Small intestine (tissue), 7 donors: ENCODE data around the gene CHRNE. TPM values are rescaled to one million over a fixed set of nuclear protein-coding genes. Genes with fewer than 3 reads are reported as not detected.
A peak's percentile ranks its signal among the peaks of the same experiment; 100 is the strongest.

Experiments
- DNase-seq, 2 donors: peaks; one replicate each; pipeline versions ENCODE4 v3.0.0 to v3.0.0-alpha.2; 2013
- FAIRE-seq: peaks from 2 replicates; lab custom pipeline; 2012; peaks lifted over from hg19 to GRCh38; lab: Jason Lieb, UNC
- H3K27ac ChIP-seq, 3 donors: one replicate each; pipeline ENCODE4 v1.5.1; 2013; ENCODE audit warnings: low read length in 2 of 3, mild to moderate bottlenecking in 2 of 3, control low read depth in 1 of 3, inconsistent platforms in 1 of 3, low read depth in 1 of 3, moderate library complexity in 1 of 3
- H3K27me3 ChIP-seq, 3 donors: one replicate each; pipeline ENCODE4 v1.6.1; 2013; ENCODE audit warnings: low read length in 3 of 3, inconsistent platforms in 1 of 3; ENCODE audit not compliant: control insufficient read depth in 3 of 3, insufficient read depth in 3 of 3
- H3K36me3 ChIP-seq, 3 donors: one replicate each; pipeline ENCODE4 v1.6.1; 2013; ENCODE audit warnings: low read length in 3 of 3, inconsistent platforms in 1 of 3, low read depth in 1 of 3, mild to moderate bottlenecking in 1 of 3, moderate library complexity in 1 of 3; ENCODE audit not compliant: control insufficient read depth in 3 of 3, insufficient read depth in 2 of 3
- H3K4me1 ChIP-seq, 3 donors: one replicate each; pipeline ENCODE4 v1.6.1; 2013; ENCODE audit warnings: low read length in 2 of 3, inconsistent platforms in 1 of 3, low read depth in 1 of 3, mild to moderate bottlenecking in 1 of 3, moderate library complexity in 1 of 3; ENCODE audit not compliant: control insufficient read depth in 3 of 3, insufficient read depth in 2 of 3
- H3K4me3 ChIP-seq, 3 donors: one replicate each; pipeline ENCODE4 v1.5.1; 2013; ENCODE audit warnings: low read length in 3 of 3, control low read depth in 1 of 3, inconsistent platforms in 1 of 3, low read depth in 1 of 3, mild to moderate bottlenecking in 1 of 3, moderate library complexity in 1 of 3
- H3K9me3 ChIP-seq, 2 donors: one replicate each; pipeline ENCODE4 v1.6.1; 2013; ENCODE audit warnings: low read depth in 1 of 2, low read length in 1 of 2; ENCODE audit not compliant: control insufficient read depth in 2 of 2, insufficient read depth in 1 of 2
- WGBS, 3 donors: extraction: QIAGEN DNeasy Blood & Tissue Kit; methylation state at CpG; one replicate each; pipeline ENCODE4 v1.1.7; 2013; 5-methylcytosine and 5-hydroxymethylcytosine counted together
- polyA plus RNA-seq, 4 donors: library from polyadenylated mRNA; stranded (reverse) in 3 of 4; unstranded in 1 of 4; fragments of 200-250 nt in 3 of 4; fragments of 120-200 nt in 1 of 4; gene quantifications; one replicate each; pipeline versions ENCODE4 v1.2.1 to v1.2.3, GENCODE V29; 2013
- donor health status: healthy with polysubstance abuse.
- donor health status: control.
- donor health status: control.
- donor health status: Bipolar disorder and iron deficiency.
- donor health status: healthy.

The CHRNE gene
- polyA plus RNA-seq, 4 donors, result 0.27 to 0.66 (median 0.41) TPM

DNA sequence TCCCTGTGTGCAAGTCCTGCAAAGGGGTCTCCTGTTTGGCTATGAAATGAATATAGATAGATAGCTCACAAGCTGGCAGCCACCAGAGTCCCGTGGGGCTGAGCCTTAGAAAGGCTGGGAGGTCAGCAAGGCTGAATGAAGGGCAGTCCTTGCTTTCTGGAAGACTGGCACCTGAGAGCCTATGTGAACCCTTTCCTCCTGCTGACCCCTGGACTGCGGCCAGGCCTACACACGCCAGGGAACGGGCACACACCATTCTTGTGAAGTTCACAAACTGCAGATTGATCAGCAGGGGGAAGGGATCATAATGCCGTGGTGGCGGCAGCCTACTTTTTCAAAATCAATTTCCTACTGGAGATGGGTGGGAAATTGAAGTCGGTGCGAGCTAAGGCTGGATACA, 4.5 kb downstream of the CHRNE start:
- H3K27ac ChIP-seq, result no peak overlapping the region
- peaks cover 0 to 35% (median 0%) of the 10 kb centered on the region in 3 donors for H3K4me1 ChIP-seq
- H3K27me3 ChIP-seq, result peaks cover 0 to 38% (median 0%) of the 10 kb centered on the region in 3 donors
- DNase-seq (no peak), FAIRE-seq (no peak)
- H3K9me3 ChIP-seq, result no peaks in the 10 kb centered on the region
- peaks cover 10 to 53% (median 16%) of the 10 kb centered on the region in 3 donors for H3K36me3 ChIP-seq
- WGBS, 3 donors, result 62 to 83% (median 68%) methylated on average over 8 of the region's 8 CpGs
- H3K4me3 ChIP-seq, result no peak overlapping the region

DNA sequence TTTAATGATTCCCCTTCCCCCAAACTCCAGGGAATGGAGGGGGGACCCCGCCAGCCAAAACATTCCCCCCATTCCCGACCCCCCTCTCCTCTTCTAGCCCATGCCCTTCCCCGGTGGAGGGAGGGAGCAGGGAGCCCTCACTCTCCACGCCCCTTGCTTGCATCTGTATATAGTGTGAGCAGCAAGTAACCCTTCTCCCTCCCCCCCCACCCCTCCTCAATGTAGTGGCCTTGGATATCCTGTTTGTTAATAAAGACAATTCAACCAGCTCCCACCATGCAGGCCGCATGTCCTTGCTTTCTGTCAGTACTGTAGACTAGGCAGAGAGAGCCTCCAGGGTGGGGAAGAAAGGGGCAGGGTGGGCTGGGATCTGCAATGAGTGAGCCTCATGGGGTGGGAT, 5.1 kb downstream of the CHRNE start:
- WGBS, 3 donors, result 81 to 86% (median 82%) methylated on average over 5 of the region's 5 CpGs
- FAIRE-seq, result no peak
- Histone ChIP-seq H3K27me3 (peaks cover 0 to 38% (median 0%) of the 10 kb centered on the region in 3 donors), H3K9me3 (no peaks in the 10 kb centered on the region), H3K36me3 (peaks cover 15 to 59% (median 16%) of the 10 kb centered on the region in 3 donors), H3K4me3 (no peak overlapping the region), H3K27ac (no peak overlapping the region), H3K4me1 (peaks cover 0 to 32% (median 0%) of the 10 kb centered on the region in 3 donors)
- DNase-seq, result no peak

GRCh38 chr17:4897198-4897687, 5.7 kb downstream of the CHRNE start:
- peaks cover 0 to 34% (median 0%) of the 10 kb centered on the region in 3 donors for H3K4me1 ChIP-seq
- H3K27me3 ChIP-seq, result peaks cover 0 to 35% (median 0%) of the 10 kb centered on the region in 3 donors
- DNase-seq, result no peak
- no peaks in the 10 kb centered on the region for H3K9me3 ChIP-seq
- peaks cover 17 to 64% (median 19%) of the 10 kb centered on the region in 3 donors for H3K36me3 ChIP-seq
- no peak overlapping the region for H3K27ac ChIP-seq
- whole genome bisulfite sequencing, 3 donors, result 70 to 78% (median 73%) methylated on average over 10 of the region's 10 CpGs
- no peak overlapping the region for H3K4me3 ChIP-seq
- no peak for FAIRE-seq

GRCh38 chr17:4896332-4897197, 6.3 kb downstream of the CHRNE start:
- Histone ChIP-seq H3K27ac (no peak overlapping the region), H3K36me3 (peaks cover 20 to 71% (median 22%) of the 10 kb centered on the region in 3 donors), H3K4me1 (peaks cover 0 to 29% (median 0%) of the 10 kb centered on the region in 3 donors), H3K4me3 (no peak overlapping the region), H3K27me3 (peaks cover 0 to 29% (median 0%) of the 10 kb centered on the region in 3 donors), H3K9me3 (no peaks in the 10 kb centered on the region)
- no peak for FAIRE-seq
- 89 to 92% (median 92%) methylated on average over 24 to 27 of the region's 27 CpGs for WGBS, 3 donors
- DNase-seq, result no peak

DNA sequence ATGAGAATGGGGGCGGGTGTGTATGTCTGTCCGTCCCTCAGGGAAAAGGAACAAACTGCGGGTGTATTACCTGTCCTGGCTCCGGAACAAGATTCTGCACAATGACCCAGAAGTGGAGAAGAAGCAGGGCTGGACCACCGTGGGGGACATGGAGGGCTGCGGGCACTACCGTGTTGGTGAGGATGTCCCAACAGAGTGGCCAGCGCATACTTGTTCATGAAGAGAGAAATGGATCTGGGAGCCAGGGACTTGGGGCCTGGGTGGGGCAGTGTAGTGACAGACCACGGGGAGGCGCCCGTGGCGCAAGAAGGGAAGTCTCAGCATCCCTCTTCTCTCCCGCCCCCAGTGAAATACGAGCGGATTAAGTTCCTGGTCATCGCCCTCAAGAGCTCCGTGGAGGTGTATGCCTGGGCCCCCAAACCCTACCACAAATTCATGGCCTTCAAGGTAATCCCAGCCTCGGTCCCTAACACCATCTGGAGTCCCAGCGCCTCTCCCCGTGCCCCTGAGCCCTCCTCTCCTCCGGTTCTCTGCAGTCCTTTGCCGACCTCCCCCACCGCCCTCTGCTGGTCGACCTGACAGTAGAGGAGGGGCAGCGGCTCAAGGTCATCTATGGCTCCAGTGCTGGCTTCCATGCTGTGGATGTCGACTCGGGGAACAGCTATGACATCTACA, 7.1 kb downstream of the CHRNE start:
- DNase-seq (no peak), FAIRE-seq (no peak)
- peaks cover 0 to 21% (median 0%) of the 10 kb centered on the region in 3 donors for H3K27me3 ChIP-seq
- WGBS, 3 donors, result 77 to 82% (median 78%) methylated on average over 26 to 27 of the region's 27 CpGs
- peaks cover 22 to 79% (median 26%) of the 10 kb centered on the region in 3 donors for H3K36me3 ChIP-seq
- H3K4me1 ChIP-seq, result peaks cover 0 to 24% (median 0%) of the 10 kb centered on the region in 3 donors
- no peak overlapping the region for H3K4me3 ChIP-seq
- H3K9me3 ChIP-seq, result no peaks in the 10 kb centered on the region
- H3K27ac ChIP-seq, result no peak overlapping the region

- Histone ChIP-seq H3K4me3 (no peak overlapping the region), H3K36me3 (peaks cover 25 to 86% (median 31%) of the 10 kb centered on the region in 3 donors)
- 92 to 98% (median 94%) methylated on average over 11 to 13 of the region's 13 CpGs for WGBS, 3 donors
These were observed 7.8 kb downstream of the CHRNE start for GRCh38 chr17:4895121-4895520.

GRCh38 chr17:4893721-4894560, 9.0 kb downstream of the CHRNE start:
- no peak for FAIRE-seq
- WGBS, 3 donors, result 89 to 91% (median 90%) methylated on average over 29 to 31 of the region's 31 CpGs
- H3K36me3 ChIP-seq, result peaks cover 25 to 97% (median 38%) of the 10 kb centered on the region in 3 donors

More at GRCh38 chr17:4895121-4895520, 7.8 kb downstream of the CHRNE start:
- H3K4me1 ChIP-seq, result peaks cover 0 to 17% (median 0%) of the 10 kb centered on the region in 3 donors
- no peak overlapping the region for H3K27ac ChIP-seq
- peaks cover 0 to 15% (median 0%) of the 10 kb centered on the region in 3 donors for H3K27me3 ChIP-seq
- FAIRE-seq (no peak), DNase-seq (no peak)
- H3K9me3 ChIP-seq, result no peaks in the 10 kb centered on the region

More at GRCh38 chr17:4893721-4894560, 9.0 kb downstream of the CHRNE start:
- Histone ChIP-seq H3K4me3 (peak overlapping the region in 1 of 3 donors; percentile 7), H3K27me3 (peaks cover 0 to 4% (median 0%) of the 10 kb centered on the region in 3 donors), H3K4me1 (peaks cover 0 to 10% (median 0%) of the 10 kb centered on the region in 3 donors), H3K9me3 (no peaks in the 10 kb centered on the region), H3K27ac (peak overlapping the region in 1 of 3 donors; percentile 46)
- DNase-seq, result no peak
